Astrocyte (in vitro differentiated cells and primary cell): Measurements from ENCODE around the gene SH3RF2.

Source experiments
- CTCF ChIP-seq: IDR thresholded peaks from 2 replicates; pipeline ENCODE4 v1.5.1; 2011; ENCODE audit warnings: low read depth, mild to moderate bottlenecking, inconsistent platforms, low read length, moderate library complexity; ENCODE audit not compliant: insufficient read depth
- EZH2 ChIP-seq: IDR thresholded peaks from 2 replicates; pipeline ENCODE4 v1.6.1; 2012; ENCODE audit warnings: mild to moderate bottlenecking, low read length, inconsistent platforms; ENCODE audit not compliant: insufficient read depth

GRCh38 chr5:146002491-146002890, 66.1 kb downstream of the SH3RF2 start:
- TF ChIP-seq EZH2 (no peak), CTCF (no peak)
